CD8-positive, alpha-beta memory T cell (primary cell): Measurements from ENCODE around the gene SLFN14. TPM values are rescaled to one million over a fixed set of nuclear protein-coding genes. Genes with fewer than 3 reads are reported as not detected.
"Not testable (repeated sequence)": the region's sequence is repeated elsewhere in the genome, so short reads cannot be mapped to it uniquely, and the experiment has no call there.

Experiments
- CTCF ChIA-PET: fragments of 350-600 bp; sonication (Branson Sonifier 250); formaldehyde crosslinking; loops from one replicate; lab custom pipeline; 2021; ENCODE audit warnings: antibody characterized with exemption; lab: Charles Lee
- POLR2A ChIA-PET: fragments of 350-600 bp; sonication (Branson Sonifier 250); formaldehyde crosslinking; loops from one replicate; lab custom pipeline; 2021; ENCODE audit warnings: antibody characterized with exemption; lab: Charles Lee
- DNase-seq, 5 donors: peaks; one replicate each; pipeline versions ENCODE4 v3.0.0 to v3.0.0-alpha.2; 2020 to 2022; ENCODE audit warnings: mixed read lengths in 1 of 5
- H3K27ac ChIP-seq: one replicate; pipeline ENCODE4 v1.7.0; 2013; ENCODE audit warnings: low read depth, mild to moderate bottlenecking, low read length, moderate library complexity
- H3K27me3 ChIP-seq: 2 replicates; pipeline ENCODE4 v1.7.0; 2013; ENCODE audit warnings: low read length, mild to moderate bottlenecking; ENCODE audit not compliant: insufficient read depth, poor library complexity, severe bottlenecking
- H3K36me3 ChIP-seq: 2 replicates; pipeline ENCODE4 v1.7.0; 2013; ENCODE audit warnings: mild to moderate bottlenecking, low read length, moderate library complexity; ENCODE audit not compliant: insufficient read depth
- H3K4me1 ChIP-seq: 2 replicates; pipeline ENCODE4 v1.7.0; 2013; ENCODE audit warnings: mild to moderate bottlenecking, low read length, moderate library complexity; ENCODE audit not compliant: insufficient read depth
- H3K4me3 ChIP-seq: 2 replicates; pipeline ENCODE4 v1.7.0; 2013; ENCODE audit warnings: mild to moderate bottlenecking, low read length
- H3K9me3 ChIP-seq: 2 replicates; pipeline ENCODE4 v1.7.0; 2013; ENCODE audit warnings: mild to moderate bottlenecking, low read length
- H3K27ac Mint-ChIP-seq, 8 donors: one replicate each; pipeline ENCODE4 v1.8.0; 2020 to 2021; ENCODE audit warnings: mixed read lengths in 8 of 8, mild to moderate bottlenecking in 6 of 8, inconsistent platforms in 3 of 8, moderate library complexity in 3 of 8
- H3K27me3 Mint-ChIP-seq, 2 donors: one replicate each; pipeline ENCODE4 v1.8.0; 2020 to 2021; ENCODE audit warnings: mixed read lengths in 2 of 2, mild to moderate bottlenecking in 1 of 2, moderate library complexity in 1 of 2
- H3K36me3 Mint-ChIP-seq, 3 donors: one replicate each; pipeline ENCODE4 v1.8.0; 2020 to 2021; ENCODE audit warnings: mixed read lengths in 3 of 3, inconsistent platforms in 1 of 3, mild to moderate bottlenecking in 1 of 3
- H3K4me1 Mint-ChIP-seq, 3 donors: one replicate each; pipeline ENCODE4 v1.8.0; 2020 to 2021; ENCODE audit warnings: mixed read lengths in 3 of 3, inconsistent platforms in 1 of 3, mild to moderate bottlenecking in 1 of 3
- H3K4me3 Mint-ChIP-seq, 7 donors: one replicate each; pipeline ENCODE4 v1.8.0; 2020 to 2021; ENCODE audit warnings: mixed read lengths in 7 of 7, mild to moderate bottlenecking in 6 of 7, moderate library complexity in 4 of 7, inconsistent platforms in 2 of 7
- H3K9me3 Mint-ChIP-seq, 5 donors: one replicate each; pipeline ENCODE4 v1.8.0; 2020 to 2022; ENCODE audit warnings: mixed read lengths in 5 of 5, mild to moderate bottlenecking in 3 of 5, moderate library complexity in 2 of 5, inconsistent platforms in 1 of 5
- polyA plus RNA-seq: library from polyadenylated mRNA; unstranded; fragments of 300-500 nt; fragmentation: Illumina TruSeq; gene quantifications from one replicate; pipeline ENCODE4 v1.2.3, GENCODE V29; 2021
- total RNA-seq, 2 experiments: library from RNA; stranded (reverse); gene quantifications; one replicate each; pipeline ENCODE4 v1.2.3, GENCODE V29; 2021

The SLFN14 gene
- total and polyA plus RNA-seq, 3 experiments from 2014 or later, result 0.13 to 0.16 (median 0.15) TPM

GRCh38 chr17:35521654-35522256 is 38.9 kb downstream of the SLFN14 start:
- H3K4me3 ChIP-seq, result not testable (repeated sequence)

GRCh38 chr17:35521150-35521549 is 39.5 kb downstream of the SLFN14 start:
- Mint-ChIP-seq H3K4me3 (peak overlapping the region; percentile 63 to 92 (median 84)), H3K27me3 (no peaks in the 10 kb centered on the region), H3K36me3 (peaks cover 22 to 68% (median 46%) of the 10 kb centered on the region in 3 donors), H3K4me1 (peaks cover 96 to 100% (median 98%) of the 10 kb centered on the region in 3 donors), H3K9me3 (no peaks in the 10 kb centered on the region), H3K27ac (peak overlapping the region; percentile 86 to 98 (median 95))
- CTCF ChIA-PET, result interaction anchor here (0.8 to 2.5 kb wide), 9 partner anchors 10 to 208 kb away, joined by 3 to 13 read pairs (median 4); no protein-coding TSS in a partner anchor
- Histone ChIP-seq H3K27ac (no peak overlapping the region), H3K4me3 (peak overlapping the region; percentile 34), H3K36me3 (peaks cover 6% of the 10 kb centered on the region), H3K4me1 (peaks cover 64% of the 10 kb centered on the region), H3K9me3 (no peaks in the 10 kb centered on the region), H3K27me3 (no peaks in the 10 kb centered on the region)
- no peak for DNase-seq
- POLR2A ChIA-PET, result interaction anchor here (0.7 to 1.9 kb wide), 3 partner anchors 11 to 208 kb away, joined by 3 to 11 read pairs (median 9); partner anchors contain the start of gene SLFN12L

More at GRCh38 chr17:35521654-35522256, 38.9 kb downstream of the SLFN14 start:
- ChIA-PET CTCF (interaction anchor here (0.8 to 2.5 kb wide), 8 partner anchors 9 to 209 kb away, joined by 3 to 13 read pairs (median 4); no protein-coding TSS in a partner anchor), POLR2A (interaction anchor here (0.6 to 1.9 kb wide), 6 partner anchors 10 to 209 kb away, joined by 3 to 11 read pairs (median 5); partner anchors contain the start of gene SLFN12L)
- not testable (repeated sequence) for H3K36me3 ChIP-seq, H3K27me3 ChIP-seq, H3K9me3 ChIP-seq, H3K27me3 Mint-ChIP-seq, H3K9me3 Mint-ChIP-seq, H3K27ac ChIP-seq
- Mint-ChIP-seq H3K4me3 (peak overlapping the region; percentile 63 to 92 (median 82)), H3K36me3 (peaks cover 22 to 66% (median 49%) of the 10 kb centered on the region in 3 donors), H3K4me1 (peaks cover 97 to 100% (median 98%) of the 10 kb centered on the region in 3 donors), H3K27ac (peak overlapping the region; percentile 66 to 98 (median 94))
- peaks cover 65% of the 10 kb centered on the region for H3K4me1 ChIP-seq
- peak in 4 of 5 donors; percentile 26 to 73 (median 46) for DNase-seq

- Mint-ChIP-seq H3K36me3 (peaks cover 24 to 73% (median 44%) of the 10 kb centered on the region in 3 donors), H3K9me3 (no peaks in the 10 kb centered on the region), H3K27ac (peak overlapping the region; percentile 87 to 97 (median 90)), H3K4me3 (peak overlapping the region; percentile 62 to 86 (median 84)), H3K4me1 (peaks cover 95 to 100% (median 98%) of the 10 kb centered on the region in 3 donors), H3K27me3 (peaks cover 0 to 2% of the 10 kb centered on the region in 2 donors)
- ChIA-PET CTCF (interaction anchor here (0.7 to 1.9 kb wide), 4 partner anchors 11 to 207 kb away, joined by 3 to 9 read pairs (median 3); no protein-coding TSS in a partner anchor), POLR2A (interaction anchor here (1.4 kb wide), 1 partner anchor 15 kb away, joined by 4 read pairs; no protein-coding TSS in a partner anchor)
- no peak for DNase-seq
- peak overlapping the region; percentile 7 for H3K4me3 ChIP-seq
- H3K36me3 ChIP-seq, result peaks cover 6% of the 10 kb centered on the region
- H3K4me1 ChIP-seq, result peaks cover 64% of the 10 kb centered on the region
- no peaks in the 10 kb centered on the region for H3K27me3 ChIP-seq
- H3K9me3 ChIP-seq, result no peaks in the 10 kb centered on the region
- H3K27ac ChIP-seq, result no peak overlapping the region
Observed at GRCh38 chr17:35519906-35520442, 40.6 kb downstream of the SLFN14 start.

- peaks cover 95 to 100% (median 98%) of the 10 kb centered on the region in 3 donors for H3K4me1 Mint-ChIP-seq
- H3K27ac ChIP-seq, result no peak overlapping the region
- no peaks in the 10 kb centered on the region for H3K9me3 Mint-ChIP-seq
- ChIA-PET CTCF (interaction anchor here (1.0 kb wide), 1 partner anchor 16 kb away, joined by 3 read pairs; no protein-coding TSS in a partner anchor), POLR2A (interaction anchor here (1.4 to 1.5 kb wide), 2 partner anchors 16 to 17 kb away, joined by 4 to 6 read pairs; no protein-coding TSS in a partner anchor)
- peak overlapping the region; percentile 87 to 97 (median 90) for H3K27ac Mint-ChIP-seq
- H3K9me3 ChIP-seq, result no peaks in the 10 kb centered on the region
- H3K36me3 ChIP-seq, result peaks cover 11% of the 10 kb centered on the region
- H3K27me3 Mint-ChIP-seq, result peaks cover 0 to 2% of the 10 kb centered on the region in 2 donors
- H3K4me1 ChIP-seq, result peaks cover 63% of the 10 kb centered on the region
- H3K4me3 Mint-ChIP-seq, result peak overlapping the region; percentile 62 to 86 (median 84)
- H3K36me3 Mint-ChIP-seq, result peaks cover 25 to 77% (median 48%) of the 10 kb centered on the region in 3 donors
- H3K4me3 ChIP-seq, result no peak overlapping the region
- no peaks in the 10 kb centered on the region for H3K27me3 ChIP-seq
- DNase-seq, result peak in 1 of 5 donors; percentile 41
Observed at GRCh38 chr17:35519439-35519838, 41.2 kb downstream of the SLFN14 start.

- H3K27ac ChIP-seq, H3K9me3 Mint-ChIP-seq, H3K27me3 ChIP-seq, H3K4me3 ChIP-seq, H3K9me3 ChIP-seq, H3K27me3 Mint-ChIP-seq: not testable (repeated sequence)
- Histone ChIP-seq H3K4me1 (peaks cover 53% of the 10 kb centered on the region), H3K36me3 (peaks cover 12% of the 10 kb centered on the region)
- POLR2A ChIA-PET, result interaction anchor here (0.6 to 1.5 kb wide), 6 partner anchors 13 to 1073 kb away, joined by 3 to 6 read pairs (median 4); no protein-coding TSS in a partner anchor
- H3K36me3 Mint-ChIP-seq, result peaks cover 21 to 80% (median 52%) of the 10 kb centered on the region in 3 donors
- H3K4me3 Mint-ChIP-seq, result peak overlapping the region; percentile 62 to 86 (median 84)
- H3K4me1 Mint-ChIP-seq, result peaks cover 95 to 100% (median 98%) of the 10 kb centered on the region in 3 donors
- peak overlapping the region; percentile 62 to 96 (median 90) for H3K27ac Mint-ChIP-seq
- DNase-seq, result peak in 1 of 5 donors; percentile 43
- CTCF ChIA-PET, result interaction anchor here (1.4 kb wide), 1 partner anchor 31 kb away, joined by 3 read pairs; no protein-coding TSS in a partner anchor
Observed at GRCh38 chr17:35518431-35518830, 42.2 kb downstream of the SLFN14 start.

- H3K4me3 ChIP-seq, result no peak overlapping the region
- POLR2A ChIA-PET, result no interaction called here
- CTCF ChIA-PET, result no interaction called here
- peak overlapping the region in 7 of 8 donors; percentile 38 to 92 (median 76) for H3K27ac Mint-ChIP-seq
- DNase-seq, result no peak
- peaks cover 24 to 85% (median 48%) of the 10 kb centered on the region in 3 donors for H3K36me3 Mint-ChIP-seq
- peaks cover 0 to 2% of the 10 kb centered on the region in 2 donors for H3K27me3 Mint-ChIP-seq
- no peak overlapping the region for H3K27ac ChIP-seq
- peaks cover 13% of the 10 kb centered on the region for H3K36me3 ChIP-seq
- H3K9me3 ChIP-seq, result no peaks in the 10 kb centered on the region
- H3K4me1 Mint-ChIP-seq, result peaks cover 85 to 97% (median 97%) of the 10 kb centered on the region in 3 donors
- peaks cover 27% of the 10 kb centered on the region for H3K4me1 ChIP-seq
- peak overlapping the region in 6 of 7 donors; percentile 13 to 67 (median 34) for H3K4me3 Mint-ChIP-seq
- H3K27me3 ChIP-seq, result no peaks in the 10 kb centered on the region
- H3K9me3 Mint-ChIP-seq, result no peaks in the 10 kb centered on the region
Observed at GRCh38 chr17:35515027-35515426, 45.6 kb downstream of the SLFN14 start.

GRCh38 chr17:35514564-35514963 is 46.1 kb downstream of the SLFN14 start:
- ChIA-PET CTCF (interaction anchor here (0.9 to 1.0 kb wide), 2 partner anchors 15 to 202 kb away, joined by 3 read pairs; no protein-coding TSS in a partner anchor), POLR2A (no interaction called here)
- Histone ChIP-seq H3K36me3 (peaks cover 13% of the 10 kb centered on the region), H3K9me3 (no peaks in the 10 kb centered on the region), H3K4me1 (peaks cover 23% of the 10 kb centered on the region), H3K27ac (no peak overlapping the region), H3K27me3 (no peaks in the 10 kb centered on the region), H3K4me3 (no peak overlapping the region)
- Mint-ChIP-seq H3K4me3 (peak overlapping the region in 4 of 7 donors; percentile 16 to 33 (median 20)), H3K27ac (peak overlapping the region; percentile 6 to 88 (median 74)), H3K27me3 (peaks cover 0 to 2% of the 10 kb centered on the region in 2 donors), H3K9me3 (no peaks in the 10 kb centered on the region), H3K4me1 (peaks cover 84 to 97% (median 95%) of the 10 kb centered on the region in 3 donors), H3K36me3 (peaks cover 28 to 85% (median 47%) of the 10 kb centered on the region in 3 donors)
- no peak for DNase-seq
